ENCODE data around the gene OR2AK2.

Gene OR2AK2

DNA sequence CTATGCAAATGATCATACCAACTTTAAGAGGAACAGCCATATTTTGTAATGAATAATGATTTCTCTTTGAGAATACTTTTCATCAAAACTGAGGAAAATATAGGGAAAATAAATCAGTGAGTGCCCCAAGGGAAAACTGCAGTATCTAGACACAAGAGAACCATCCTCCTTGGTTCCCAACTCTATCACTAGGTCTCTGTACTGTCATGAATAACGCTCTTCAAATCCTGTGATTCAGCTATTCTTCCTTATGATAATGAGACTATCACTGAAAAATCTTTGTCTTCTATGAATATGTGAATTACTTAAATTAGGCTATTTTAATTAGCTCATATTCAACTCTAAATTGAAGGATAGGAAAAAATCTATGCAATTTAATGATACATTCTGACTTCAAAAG is 50.8 kb downstream of the OR2AK2 start:
- no peak overlapping the region for H3K27ac ChIP-seq (ENCODE audit: insufficient read depth, low read depth, low read length, poor library complexity, severe bottlenecking)
- no peaks in the 10 kb centered on the region for H3K27me3 ChIP-seq (ENCODE audit: control insufficient read depth, insufficient read depth, low read length, poor library complexity, severe bottlenecking)
- H3K4me3 ChIP-seq (ENCODE audit: insufficient read depth, low read depth, low read length) = no peak overlapping the region
- no peaks in the 10 kb centered on the region for H3K4me1 ChIP-seq (ENCODE audit: control insufficient read depth, insufficient read depth, low read length)
- 80% methylated on average over 1 of the region's 1 CpG; no CpG with 5 or more reads in 1 of the 2 experiments for WGBS, 2 experiments
- H3K36me3 ChIP-seq (ENCODE audit: control insufficient read depth, insufficient read depth, low read length) = no peaks in the 10 kb centered on the region
- H3K9me3 ChIP-seq (ENCODE audit: control insufficient read depth, low read length) = no peaks in the 10 kb centered on the region
